GM18867 (cell line): ENCODE data around the gene GABBR1.

Experiments used
- ATAC-seq: cut with Tn5 transposase; IDR thresholded peaks from one replicate; pipeline ENCODE4 v1.9.1; 2021; ENCODE audit warnings: mild to moderate bottlenecking, moderate library complexity; ENCODE audit not compliant: unreplicated experiment

GABBR1 gene

GRCh38 chr6:29625337-29625930, 7.5 kb downstream of the GABBR1 start:
- ATAC-seq = no peak

- no peak for ATAC-seq
These were observed 8.4 kb downstream of the GABBR1 start for GRCh38 chr6:29624520-29624961.

- no peak for ATAC-seq
These were observed 12.4 kb downstream of the GABBR1 start for GRCh38 chr6:29620630-29621029.

- ATAC-seq = no peak
These were observed 13.3 kb downstream of the GABBR1 start for GRCh38 chr6:29619578-29620160.

- ATAC-seq = no peak
These were observed 15.0 kb downstream of the GABBR1 start for GRCh38 chr6:29617782-29618554.

GRCh38 chr6:29611426-29611825, 21.6 kb downstream of the GABBR1 start:
- no peak for ATAC-seq

- no peak for ATAC-seq
These were observed 22.4 kb downstream of the GABBR1 start for GRCh38 chr6:29610540-29610939.

- no peak for ATAC-seq
These were observed 24.9 kb downstream of the GABBR1 start for GRCh38 chr6:29608131-29608530.

GRCh38 chr6:29603930-29604329, 29.1 kb downstream of the GABBR1 start:
- ATAC-seq = no peak

- ATAC-seq = no peak
These were observed 29.5 kb downstream of the GABBR1 start for GRCh38 chr6:29603456-29603855.

- no peak for ATAC-seq
These were observed 30.2 kb downstream of the GABBR1 start for GRCh38 chr6:29602564-29603361.

GRCh38 chr6:29598172-29598747, 34.7 kb downstream of the GABBR1 start:
- ATAC-seq = no peak

GRCh38 chr6:29597184-29597583, 35.8 kb downstream of the GABBR1 start:
- ATAC-seq = no peak

GRCh38 chr6:29596381-29596900, 36.5 kb downstream of the GABBR1 start:
- no peak for ATAC-seq

GRCh38 chr6:29593199-29593855, 39.7 kb downstream of the GABBR1 start:
- no peak for ATAC-seq

GRCh38 chr6:29591677-29592076, 41.3 kb downstream of the GABBR1 start:
- no peak for ATAC-seq

GRCh38 chr6:29590218-29590808, 42.7 kb downstream of the GABBR1 start:
- ATAC-seq = no peak

GRCh38 chr6:29589423-29590048, 43.4 kb downstream of the GABBR1 start:
- ATAC-seq = peak; percentile 61

- ATAC-seq = no peak
These were observed 48.2 kb downstream of the GABBR1 start, which contains the start of gene OR2H2 for GRCh38 chr6:29584821-29585220. OR2H2 (plus strand) TSS chr6:29585121; CDS start chr6:29587945, 2,824 bp downstream.
